Transverse colon (tissue), 4 donors: ENCODE results near the gene SLC25A17. TPM values are rescaled to one million over a fixed set of nuclear protein-coding genes. Genes with fewer than 3 reads are reported as not detected.

Experiments used
- DNase-seq: peaks from one replicate; pipeline ENCODE4 v3.0.0-alpha.2; 2019
- H3K27ac ChIP-seq, 4 donors: fragments of 200-600 bp; sonication (generic); 2 replicates each; pipeline ENCODE4 v1.5.1; 2016 to 2018; ENCODE audit warnings: inconsistent platforms in 4 of 4
- H3K27me3 ChIP-seq: fragments of 200-600 bp; sonication (generic); 2 replicates; pipeline ENCODE4 v1.5.1; 2017; ENCODE audit warnings: inconsistent platforms
- H3K36me3 ChIP-seq, 4 donors: fragments of 200-600 bp; sonication (generic); 2 replicates each; pipeline ENCODE4 v1.5.1; 2017 to 2019; ENCODE audit warnings: inconsistent platforms in 4 of 4
- H3K4me1 ChIP-seq, 4 donors: fragments of 200-600 bp; sonication (generic); 2 replicates each; pipeline ENCODE4 v1.5.1; 2017 to 2020; ENCODE audit warnings: inconsistent platforms in 4 of 4
- H3K4me3 ChIP-seq, 4 donors: fragments of 200-600 bp; sonication (generic); 1 replicate in 1 of 4; 2 replicates in 3 of 4; pipeline versions ENCODE4 v1.5.1 to v1.6.1; 2017 to 2019; ENCODE audit warnings: inconsistent platforms in 4 of 4
- H3K9me3 ChIP-seq, 2 donors: fragments of 200-600 bp; sonication (generic); 2 replicates each; pipeline ENCODE4 v1.5.1; 2017 to 2019; ENCODE audit warnings: inconsistent platforms in 2 of 2
- CTCF ChIP-seq, 5 experiments: fragments of 200-600 bp in 3 of 5; fragments of 450-650 bp in 2 of 5; sonication (generic) in 3 of 5; IDR thresholded peaks; 1 replicate in 2 of 5; 2 replicates in 3 of 5; pipeline ENCODE4 v1.5.1; 2016 to 2017; ENCODE audit warnings: antibody characterized with exemption in 5 of 5, inconsistent platforms in 3 of 5, mild to moderate bottlenecking in 2 of 5, moderate library complexity in 1 of 5
- EP300 ChIP-seq: sonication (generic); formaldehyde crosslinking; IDR thresholded peaks from one replicate; pipeline ENCODE4 v1.6.1; 2017; ENCODE audit warnings: antibody characterized with exemption, low read depth
- POLR2A ChIP-seq: fragments of 450-650 bp; IDR thresholded peaks from one replicate; pipeline ENCODE4 v1.6.1; 2016; ENCODE audit warnings: antibody characterized with exemption, mild to moderate bottlenecking, moderate library complexity
- POLR2AphosphoS5 ChIP-seq, 3 donors: sonication (generic); formaldehyde crosslinking; IDR thresholded peaks; one replicate each; pipeline ENCODE4 v1.6.1; 2016; ENCODE audit warnings: antibody characterized with exemption in 3 of 3
- WGBS, 2 donors: methylation state at CpG; one replicate each; pipeline ENCODE4 v1.1.5; 2018; ENCODE audit warnings: low coverage in 1 of 2; 5-methylcytosine and 5-hydroxymethylcytosine counted together
- in situ Hi-C, 4 donors: fragments of 200-750 bp; cut with MboI; loops; one replicate each; pipeline versions ENCODE4 v1.15.0 to v1.15.1; 2017; ENCODE audit warnings: low sequenced_read_pairs in 3 of 4, low pct_ligation_motif_present in 1 of 4, low pct_unique_long_range_greater_than_20kb in 1 of 4
- intact Hi-C: fragments of 100-400 bp; cut with DNase I; formaldehyde crosslinking; loops from one replicate; pipeline ENCODE4 v1.15.1; 2023; ENCODE audit warnings: low total_unique reads
- total RNA-seq, 4 donors: library from RNA; depleted of rRNA; stranded (reverse); fragments of >200 nt; gene quantifications; one replicate each; pipeline ENCODE4 v1.1.0, GENCODE V29; 2016

Gene SLC25A17
- total RNA-seq, 4 donors from 2014 or later: 8.0 to 20.2 (median 12.5) TPM

GRCh38 chr22:40799008-40799407 is 20.1 kb downstream of the SLC25A17 start:
- intact Hi-C loops: no loop called here
- no peak for DNase-seq
- TF ChIP-seq CTCF (IDR thresholded peaks at IDR 0.05) (no peak), POLR2A (no peak), EP300 (no peak), POLR2AphosphoS5 (IDR thresholded peaks at IDR 0.05) (no peak)

GRCh38 chr22:40797427-40797826 is 21.7 kb downstream of the SLC25A17 start:
- in situ Hi-C loops: no loop called here
- H3K4me1 ChIP-seq: no peaks in the 10 kb centered on the region
- no peaks in the 10 kb centered on the region for H3K36me3 ChIP-seq
- no peaks in the 10 kb centered on the region for H3K27me3 ChIP-seq
- H3K27ac ChIP-seq: no peak overlapping the region
- no peak for DNase-seq
- no peaks in the 10 kb centered on the region for H3K9me3 ChIP-seq
- TF ChIP-seq POLR2AphosphoS5 (IDR thresholded peaks at IDR 0.05) (no peak), EP300 (no peak), POLR2A (no peak), CTCF (IDR thresholded peaks at IDR 0.05) (no peak)
- intact Hi-C loops: no loop called here
- WGBS, 2 donors: 93% methylated on average over 1 of the region's 1 CpG; no CpG with 5 or more reads in 1 of the 2 donors
- H3K4me3 ChIP-seq: no peak overlapping the region

More at GRCh38 chr22:40799008-40799407, 20.1 kb downstream of the SLC25A17 start:
- Histone ChIP-seq H3K27ac (no peak overlapping the region), H3K4me1 (no peaks in the 10 kb centered on the region), H3K9me3 (no peaks in the 10 kb centered on the region), H3K36me3 (no peaks in the 10 kb centered on the region), H3K4me3 (no peak overlapping the region), H3K27me3 (no peaks in the 10 kb centered on the region)
- in situ Hi-C loops: no loop called here
- 97 to 100% methylated on average over 3 of the region's 3 CpGs for whole genome bisulfite sequencing, 2 donors

DNA sequence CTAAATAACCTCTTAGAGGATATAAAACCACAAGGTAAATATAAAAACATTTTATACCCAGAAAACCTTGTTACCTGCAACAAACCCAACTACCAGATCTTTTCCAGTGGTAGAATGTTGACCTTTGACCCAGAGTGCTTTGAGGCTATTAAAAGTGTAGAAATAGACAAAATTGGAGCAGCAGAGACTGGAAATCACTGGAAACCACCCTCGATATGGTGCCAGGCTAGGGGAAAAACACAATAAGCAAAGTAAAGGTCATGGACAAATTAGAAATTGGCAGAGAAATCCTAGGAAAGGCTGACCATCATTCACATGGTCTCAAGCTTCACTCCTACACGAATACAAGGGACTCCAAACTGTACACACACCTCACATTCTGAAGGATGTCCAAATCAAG is 26.7 kb downstream of the SLC25A17 start:
- peaks cover 0 to 5% (median 2%) of the 10 kb centered on the region in 4 donors for H3K36me3 ChIP-seq
- 79 to 95% methylated on average over 2 of the region's 2 CpGs for WGBS, 2 donors
- in situ Hi-C loops (no loop called here), intact Hi-C loops (no loop called here)
- no peak for TF ChIP-seq POLR2AphosphoS5 (IDR thresholded peaks at IDR 0.05)
- no peak for TF ChIP-seq CTCF (IDR thresholded peaks at IDR 0.05)
- TF ChIP-seq POLR2A: no peak
- no peak overlapping the region for H3K4me3 ChIP-seq
- no peaks in the 10 kb centered on the region for H3K27me3 ChIP-seq
- H3K27ac ChIP-seq: no peak overlapping the region
- H3K4me1 ChIP-seq: no peaks in the 10 kb centered on the region
- DNase-seq: no peak
- no peaks in the 10 kb centered on the region for H3K9me3 ChIP-seq

DNA sequence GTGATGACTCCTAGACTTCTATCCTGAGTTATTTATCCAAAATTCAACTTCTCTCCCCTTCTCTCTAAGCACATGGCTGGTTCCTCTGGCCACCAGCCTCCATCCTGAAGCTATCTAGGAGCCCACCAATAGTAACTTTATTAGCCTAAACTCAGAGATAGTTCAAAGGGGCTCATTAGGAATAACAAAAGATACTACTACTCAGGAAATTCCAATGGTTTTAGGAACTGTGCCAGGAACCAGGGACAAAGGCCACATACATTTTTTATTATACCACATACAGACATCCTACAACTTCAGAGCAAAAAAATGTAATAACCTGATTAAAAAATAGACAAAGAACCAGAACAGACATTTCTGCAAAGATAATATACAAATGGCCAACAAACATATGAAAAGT is 27.9 kb downstream of the SLC25A17 start:
- no peaks in the 10 kb centered on the region for H3K27me3 ChIP-seq
- intact Hi-C loops (no loop called here), in situ Hi-C loops (no loop called here)
- H3K27ac ChIP-seq: no peak overlapping the region
- H3K36me3 ChIP-seq: peaks cover 0 to 5% (median 2%) of the 10 kb centered on the region in 4 donors
- TF ChIP-seq POLR2A (no peak), POLR2AphosphoS5 (IDR thresholded peaks at IDR 0.05) (no peak), EP300 (no peak), CTCF (IDR thresholded peaks at IDR 0.05) (no peak)
- no peaks in the 10 kb centered on the region for H3K9me3 ChIP-seq
- no peaks in the 10 kb centered on the region for H3K4me1 ChIP-seq
- H3K4me3 ChIP-seq: no peak overlapping the region
- no peak for DNase-seq
